ENCODE measurements around the gene SNX21.
A peak's percentile ranks its signal among the peaks of the same experiment; 100 is the strongest.
"Not testable (repeated sequence)": the region's sequence is repeated elsewhere in the genome, so short reads cannot be mapped to it uniquely, and the experiment has no call there.

SNX21 gene, protein sequence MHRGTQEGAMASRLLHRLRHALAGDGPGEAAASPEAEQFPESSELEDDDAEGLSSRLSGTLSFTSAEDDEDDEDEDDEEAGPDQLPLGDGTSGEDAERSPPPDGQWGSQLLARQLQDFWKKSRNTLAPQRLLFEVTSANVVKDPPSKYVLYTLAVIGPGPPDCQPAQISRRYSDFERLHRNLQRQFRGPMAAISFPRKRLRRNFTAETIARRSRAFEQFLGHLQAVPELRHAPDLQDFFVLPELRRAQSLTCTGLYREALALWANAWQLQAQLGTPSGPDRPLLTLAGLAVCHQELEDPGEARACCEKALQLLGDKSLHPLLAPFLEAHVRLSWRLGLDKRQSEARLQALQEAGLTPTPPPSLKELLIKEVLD

DNA sequence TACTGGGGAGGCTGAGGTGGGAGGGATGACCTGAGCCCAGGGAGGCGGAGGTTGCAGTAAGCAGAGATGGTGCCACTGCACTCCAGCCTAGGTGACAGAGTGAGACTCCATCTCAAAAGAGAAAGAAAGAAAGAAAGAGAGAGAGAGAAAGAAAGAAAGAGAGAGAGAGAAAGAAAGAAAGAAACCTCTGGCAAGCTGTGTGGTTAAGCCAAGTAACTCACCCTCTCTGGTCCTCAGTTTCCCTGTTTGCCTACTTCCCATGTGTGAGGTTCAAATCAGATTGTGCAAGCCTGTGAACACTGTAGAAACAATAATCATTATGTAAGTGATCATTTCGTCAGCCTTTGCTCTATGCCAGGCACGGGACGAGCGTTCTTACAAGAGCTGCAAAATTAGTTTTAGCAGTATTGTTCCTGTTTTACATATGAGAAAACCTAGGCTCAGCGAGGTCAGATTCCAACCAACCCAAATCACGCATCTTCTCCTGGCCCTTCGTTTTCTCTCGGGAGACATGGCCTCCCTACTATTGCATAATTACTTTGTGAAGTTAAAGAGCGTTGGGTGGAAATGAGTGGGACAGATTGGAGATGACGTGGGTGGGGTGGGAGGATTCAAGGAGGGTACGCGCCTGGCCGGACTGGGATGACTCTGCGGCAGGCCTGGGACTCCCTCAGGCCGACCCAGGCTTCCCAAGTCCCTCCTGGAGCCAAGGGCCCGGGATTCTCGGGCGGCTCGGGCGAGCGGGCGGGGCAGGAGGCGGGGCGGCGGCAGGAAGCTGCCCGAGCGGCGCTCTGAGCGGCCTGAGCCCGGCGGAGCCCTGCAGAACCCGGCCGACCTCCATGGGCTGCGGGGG lies at the start of gene SNX21:
Gene SNX21, plus strand, starts transcription at position 770 of the 853 bp plus-strand sequence. CDS start 121 bp downstream, outside the sequence.
- DNase-seq: peak; percentile 67

DNA sequence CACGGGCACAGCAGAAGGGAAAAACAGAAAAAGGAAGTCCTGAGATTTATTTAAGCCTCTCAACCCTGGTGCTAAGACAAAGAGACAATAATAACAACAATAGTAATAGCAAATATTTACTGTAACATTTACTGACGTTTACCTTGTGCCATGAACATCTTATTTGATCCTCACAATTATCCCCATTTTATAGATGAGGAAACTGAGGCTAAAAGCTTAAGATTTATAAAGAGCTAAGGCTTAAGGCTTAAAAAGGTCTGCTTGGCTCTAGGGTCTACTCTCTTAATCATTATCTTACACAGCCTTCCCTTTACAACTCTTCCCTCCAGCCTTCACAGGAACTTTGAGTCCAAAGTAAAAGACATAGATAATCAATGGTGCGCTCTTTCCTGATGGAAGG lies 45.2 kb upstream of the SNX21 start:
- DNase-seq: no peak

DNA sequence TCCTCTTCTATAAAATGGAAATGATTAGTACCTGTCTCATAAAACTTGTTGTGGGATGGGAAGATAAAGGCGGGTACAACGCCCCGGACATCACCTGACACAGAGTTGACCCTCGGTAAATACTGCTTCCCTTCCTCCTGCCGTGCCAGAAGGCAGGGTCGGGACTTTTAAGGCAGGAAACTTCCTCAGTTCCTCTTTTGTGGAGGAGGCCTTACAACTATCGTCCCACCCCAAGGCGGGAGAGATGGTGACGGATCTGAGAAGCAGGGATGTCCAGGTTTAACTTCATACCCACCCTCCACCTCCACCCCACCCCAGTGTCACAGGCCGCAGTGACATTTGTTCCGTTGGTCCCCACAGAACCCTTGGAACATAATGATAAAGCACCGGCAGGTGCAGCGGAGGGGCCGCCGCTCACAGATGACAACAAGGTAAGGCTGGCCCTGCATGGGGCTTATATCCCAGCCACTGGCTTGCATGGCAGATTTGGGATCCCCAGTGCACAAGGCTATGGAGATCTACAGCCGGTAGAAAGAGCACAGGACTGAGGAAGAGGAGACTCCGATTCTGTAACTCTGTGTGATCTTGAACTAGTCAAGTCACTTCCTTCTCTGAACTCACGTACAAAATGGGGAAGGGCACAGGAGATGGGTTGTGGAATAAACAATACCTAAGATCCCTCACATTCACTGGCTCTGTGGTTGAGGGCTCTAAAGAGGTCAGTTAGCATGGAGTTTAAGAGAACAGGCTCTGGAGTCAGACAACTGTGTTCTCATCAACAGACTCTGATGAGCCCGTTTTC lies 41.1 kb upstream of the SNX21 start:
- DNase-seq: no peak

DNA sequence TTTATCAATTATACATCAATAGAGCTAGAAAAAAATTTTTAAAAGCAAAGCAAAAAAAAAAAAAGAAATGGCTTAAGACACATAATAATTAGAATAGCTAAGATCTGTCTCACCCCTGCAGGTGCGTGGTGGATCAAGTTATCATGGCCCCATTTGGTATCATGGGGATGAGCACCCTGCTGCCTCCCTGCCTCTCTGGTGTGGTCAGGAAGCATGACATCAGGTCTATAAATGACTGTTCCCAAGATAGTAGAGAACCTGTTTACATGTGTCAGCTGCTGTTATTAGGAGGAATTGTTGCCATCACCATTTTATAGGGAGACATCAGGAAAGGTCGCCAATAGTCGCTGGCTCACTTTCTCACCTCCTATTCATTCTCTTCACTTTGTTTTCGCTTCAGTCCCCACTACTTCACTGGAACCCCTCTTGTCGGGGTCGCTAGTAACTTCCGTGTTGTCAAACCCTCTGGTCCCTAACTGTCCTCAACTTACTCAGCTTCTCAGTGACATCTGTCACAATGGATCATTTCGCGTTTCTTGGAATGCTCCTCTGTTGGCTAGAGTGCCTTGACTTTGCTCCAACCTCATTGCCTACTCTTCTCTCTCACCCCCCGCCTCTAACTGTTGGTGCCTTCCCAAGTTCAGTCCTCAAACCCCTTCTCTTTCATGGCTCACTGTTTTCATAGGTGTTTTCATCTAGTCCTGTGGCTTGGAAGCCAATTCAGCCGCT lies 37.1 kb upstream of the SNX21 start:
- no peak for DNase-seq

DNA sequence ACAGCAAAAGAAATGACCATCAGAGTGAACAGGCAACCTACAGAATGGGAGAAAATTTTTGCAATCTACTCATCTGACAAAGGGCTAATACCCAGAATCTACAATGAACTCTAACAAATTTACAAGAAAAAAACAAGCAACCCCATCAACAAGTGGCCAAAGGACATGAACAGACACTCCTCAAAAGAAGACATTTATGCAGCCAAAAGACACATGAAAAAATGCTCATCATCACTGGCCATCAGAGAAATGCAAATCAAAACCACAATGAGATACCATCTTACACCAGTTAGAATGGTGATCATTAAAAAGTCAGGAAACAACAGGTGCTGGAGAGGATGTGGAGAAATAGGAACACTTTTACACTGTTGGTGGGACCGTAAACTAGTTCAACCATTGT lies 36.1 kb upstream of the SNX21 start:
- not testable (repeated sequence) for DNase-seq

DNA sequence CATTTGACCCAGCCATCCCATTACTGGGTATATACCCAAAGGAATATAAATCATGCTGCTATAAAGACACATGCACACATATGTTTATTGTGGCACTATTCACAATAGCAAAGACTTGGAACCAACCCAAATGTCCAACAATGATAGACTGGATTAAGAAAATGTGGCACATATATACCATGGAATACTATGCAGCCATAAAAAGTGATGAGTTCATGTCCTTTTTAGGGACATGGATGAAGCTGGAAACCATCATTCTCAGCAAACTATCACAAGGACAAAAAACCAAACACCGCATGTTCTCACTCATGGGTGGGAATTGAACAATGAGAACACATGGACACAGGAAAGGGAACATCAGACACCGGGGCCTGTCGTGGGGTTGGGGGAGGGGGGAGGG lies 35.6 kb upstream of the SNX21 start:
- not testable (repeated sequence) for DNase-seq

DNA sequence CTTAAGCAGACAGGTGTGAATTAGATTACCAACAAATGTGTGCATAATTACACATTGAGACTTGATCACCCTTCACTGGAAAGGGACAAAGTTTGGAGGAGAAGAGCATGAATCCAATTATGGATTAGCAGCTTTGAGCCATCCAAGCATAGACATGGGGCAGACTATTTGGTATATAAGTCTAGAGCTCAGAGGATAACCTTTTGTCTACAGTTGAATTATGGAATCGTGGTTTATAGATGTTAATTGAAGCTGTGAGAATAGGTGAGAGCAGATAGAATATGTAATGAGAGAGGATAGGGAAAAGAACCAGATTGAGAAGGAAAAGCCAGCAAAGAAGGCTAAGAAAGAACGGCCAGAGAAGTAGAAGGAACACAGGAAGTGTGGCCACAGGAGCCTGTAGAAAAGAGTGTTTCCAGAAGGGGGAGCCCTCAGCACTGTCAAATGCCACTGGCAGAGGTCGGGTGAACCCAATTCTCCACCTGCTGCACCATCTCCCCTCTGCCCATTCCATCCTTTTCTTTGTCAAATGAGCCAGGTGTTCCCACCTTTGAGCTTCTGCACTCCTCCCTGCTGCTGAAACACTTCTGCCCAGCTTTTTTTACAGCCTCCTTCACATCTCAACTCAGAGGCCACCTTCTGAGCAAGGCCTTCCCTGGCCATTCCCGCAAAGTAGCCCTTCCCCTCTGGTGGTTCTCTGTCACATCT lies 34.5 kb upstream of the SNX21 start:
- DNase-seq: peak; percentile 42

DNA sequence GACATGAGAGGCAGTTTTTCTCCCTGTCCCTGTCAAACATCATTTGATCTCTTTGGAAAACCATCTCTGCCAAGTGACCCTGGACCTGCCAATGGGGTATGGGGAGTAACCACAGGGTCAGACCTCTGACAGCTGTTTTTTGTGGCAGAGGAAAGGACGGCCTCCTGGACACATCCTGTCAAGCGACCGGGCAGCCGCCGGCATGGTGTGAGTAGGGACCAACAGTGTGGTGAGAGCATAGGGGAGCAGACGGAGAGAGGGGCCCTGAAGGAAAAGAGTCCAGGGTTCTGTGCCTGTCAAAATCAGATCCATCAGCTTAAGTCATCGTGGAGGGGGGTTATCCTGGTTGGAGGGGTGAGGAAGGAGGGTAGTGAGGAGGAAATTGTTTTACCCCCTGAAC lies 31.7 kb upstream of the SNX21 start:
- DNase-seq: no peak

DNA sequence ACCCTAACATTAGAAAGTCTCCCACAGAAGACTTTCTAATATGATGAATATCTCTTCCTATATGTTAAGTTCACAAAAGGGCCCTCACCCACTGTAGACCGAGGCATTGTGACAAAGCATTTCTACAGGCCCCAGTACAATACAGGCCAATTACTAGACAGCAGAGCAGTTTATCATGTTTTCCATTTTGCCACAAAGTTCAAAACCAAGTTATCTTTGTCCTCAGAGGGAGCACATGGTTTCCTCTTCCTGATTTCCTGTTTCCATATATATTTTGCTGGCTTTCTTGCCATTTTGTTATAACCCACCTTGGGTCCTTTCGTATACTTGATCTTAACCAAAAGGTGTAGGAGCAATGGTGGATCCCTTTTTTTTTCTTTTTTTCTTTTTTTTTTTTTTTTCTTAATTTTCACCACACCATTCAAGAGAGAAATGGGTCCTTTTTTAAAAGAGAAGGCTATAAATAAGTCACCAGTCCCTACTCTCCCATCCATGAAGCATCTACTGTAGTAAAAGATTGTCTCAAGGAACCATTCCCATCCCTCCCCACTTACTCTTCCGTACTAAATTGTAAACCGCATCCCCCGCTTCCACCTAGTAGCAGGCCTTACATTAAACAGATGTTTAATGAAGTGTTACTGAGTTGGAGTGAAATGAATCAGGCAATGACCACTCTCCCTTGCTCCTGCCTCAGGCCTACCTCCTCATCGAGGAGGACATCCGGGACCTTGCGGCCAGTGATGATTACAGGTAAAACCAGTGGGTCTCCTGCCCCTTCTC lies 23.2 kb upstream of the SNX21 start:
- no peak for DNase-seq

DNA sequence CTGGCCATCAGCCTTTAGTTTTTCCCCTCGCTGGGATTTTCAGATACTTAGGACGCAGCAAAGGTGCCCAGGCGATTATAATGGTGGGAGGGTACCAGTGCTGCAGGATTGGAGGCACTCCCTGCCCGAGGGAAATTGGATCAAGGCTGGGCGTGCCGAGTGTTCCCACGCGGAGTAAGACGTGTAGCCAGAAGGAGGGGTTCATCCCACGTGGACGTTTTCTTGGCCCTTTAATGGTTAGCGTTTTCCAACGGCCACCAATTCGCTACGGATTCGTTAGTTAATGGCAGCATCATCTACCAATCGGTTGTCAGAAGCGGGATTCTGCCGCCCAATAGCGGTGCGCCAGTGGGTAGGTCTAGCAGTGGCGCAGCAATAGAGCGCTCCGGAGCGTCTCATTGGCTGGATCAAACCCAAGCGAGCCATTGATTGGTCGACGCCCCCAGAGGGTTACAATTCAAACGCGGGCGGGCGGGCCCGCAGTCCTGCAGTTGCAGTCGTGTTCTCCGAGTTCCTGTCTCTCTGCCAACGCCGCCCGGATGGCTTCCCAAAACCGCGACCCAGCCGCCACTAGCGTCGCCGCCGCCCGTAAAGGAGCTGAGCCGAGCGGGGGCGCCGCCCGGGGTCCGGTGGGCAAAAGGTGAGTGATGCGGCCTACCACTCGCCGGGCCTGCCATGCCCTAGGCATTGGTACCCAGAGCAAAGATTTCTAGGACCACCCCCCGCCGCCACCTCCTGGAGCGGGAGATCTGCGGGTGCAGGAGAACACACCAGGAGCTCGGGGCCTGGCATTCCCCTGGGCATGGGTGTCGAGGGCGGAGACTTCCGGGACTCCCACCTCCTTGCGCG lies 21.2 kb upstream of the SNX21 start, which contains the start of gene UBE2C:
Gene UBE2C, plus strand, starts transcription at position 488 of the 849 bp plus-strand sequence. Its CDS starts 52 bp downstream, at position 540.
- peak; percentile 100 for DNase-seq

DNA sequence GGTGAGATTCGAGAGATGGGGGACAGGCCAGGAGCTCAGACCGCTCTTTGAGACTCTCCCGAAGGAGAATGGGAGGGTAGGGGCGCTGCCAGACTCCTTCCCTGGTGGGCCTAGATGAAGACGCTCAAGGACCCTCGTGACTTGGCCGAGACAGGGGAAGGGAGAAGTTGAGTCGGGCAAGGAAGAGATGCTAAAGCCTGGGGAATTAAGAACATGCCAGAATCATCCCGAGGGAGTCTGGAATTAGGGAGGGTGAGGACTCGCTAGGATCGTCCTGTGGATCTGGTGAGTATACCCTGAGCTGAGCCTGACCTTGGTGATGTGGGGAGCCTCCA lies 20.6 kb upstream of the SNX21 start:
- no peak for DNase-seq

DNA sequence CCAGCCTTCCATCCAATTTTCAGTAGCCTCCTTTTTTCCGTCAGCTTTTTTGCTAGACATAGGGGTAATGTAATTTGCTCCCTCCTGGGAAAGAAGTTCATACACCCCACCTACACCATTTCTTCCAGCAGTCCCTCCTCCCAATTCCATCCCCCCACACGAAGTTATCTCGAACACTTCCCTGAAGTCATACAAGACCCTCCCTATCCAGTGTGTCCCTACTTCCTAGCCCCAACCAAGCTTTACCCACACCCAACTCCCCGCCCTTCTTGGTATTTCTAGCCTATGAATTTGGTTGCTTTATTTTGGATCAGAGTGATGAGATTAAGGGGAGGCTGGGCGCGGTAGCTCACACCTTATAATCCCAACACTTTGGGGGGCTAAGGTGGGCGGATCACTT lies 20.1 kb upstream of the SNX21 start:
- DNase-seq: no peak

DNA sequence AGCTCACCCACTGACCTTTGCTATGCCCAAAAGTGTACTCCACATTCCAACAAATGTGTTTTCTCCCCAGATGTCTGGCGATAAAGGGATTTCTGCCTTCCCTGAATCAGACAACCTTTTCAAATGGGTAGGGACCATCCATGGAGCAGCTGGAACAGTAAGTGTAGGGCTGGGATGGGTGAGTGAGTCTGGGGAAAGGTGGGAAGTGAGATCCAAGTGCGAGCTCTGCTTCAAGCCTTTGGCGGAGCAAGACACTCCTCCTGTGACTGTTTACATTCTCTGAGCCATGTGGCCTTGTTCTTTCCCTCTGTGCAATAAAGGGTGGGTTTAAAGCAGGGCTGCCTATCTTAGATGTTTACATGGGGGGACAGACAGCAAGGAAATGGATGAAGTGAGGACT lies 19.3 kb upstream of the SNX21 start:
- DNase-seq: no peak

DNA sequence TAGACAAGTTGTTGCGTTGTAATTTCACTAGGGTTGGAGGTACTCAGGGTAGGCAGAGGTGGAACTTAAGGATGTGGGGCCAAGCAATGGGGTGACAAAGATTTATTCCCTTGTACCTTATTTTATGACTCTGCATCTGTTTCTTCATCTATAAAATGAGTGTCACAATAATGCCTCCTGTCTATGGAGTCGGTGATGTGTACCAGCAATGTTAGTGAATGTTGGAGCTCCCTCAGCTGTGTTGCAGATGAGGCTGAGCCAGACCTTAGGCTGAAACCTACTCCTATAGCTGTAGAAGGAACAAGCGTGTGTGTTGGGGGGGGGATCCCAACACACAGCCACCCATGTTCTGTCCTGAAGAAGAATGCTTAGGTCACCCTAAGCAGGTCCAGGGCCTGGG lies 16.6 kb upstream of the SNX21 start:
- DNase-seq: no peak

DNA sequence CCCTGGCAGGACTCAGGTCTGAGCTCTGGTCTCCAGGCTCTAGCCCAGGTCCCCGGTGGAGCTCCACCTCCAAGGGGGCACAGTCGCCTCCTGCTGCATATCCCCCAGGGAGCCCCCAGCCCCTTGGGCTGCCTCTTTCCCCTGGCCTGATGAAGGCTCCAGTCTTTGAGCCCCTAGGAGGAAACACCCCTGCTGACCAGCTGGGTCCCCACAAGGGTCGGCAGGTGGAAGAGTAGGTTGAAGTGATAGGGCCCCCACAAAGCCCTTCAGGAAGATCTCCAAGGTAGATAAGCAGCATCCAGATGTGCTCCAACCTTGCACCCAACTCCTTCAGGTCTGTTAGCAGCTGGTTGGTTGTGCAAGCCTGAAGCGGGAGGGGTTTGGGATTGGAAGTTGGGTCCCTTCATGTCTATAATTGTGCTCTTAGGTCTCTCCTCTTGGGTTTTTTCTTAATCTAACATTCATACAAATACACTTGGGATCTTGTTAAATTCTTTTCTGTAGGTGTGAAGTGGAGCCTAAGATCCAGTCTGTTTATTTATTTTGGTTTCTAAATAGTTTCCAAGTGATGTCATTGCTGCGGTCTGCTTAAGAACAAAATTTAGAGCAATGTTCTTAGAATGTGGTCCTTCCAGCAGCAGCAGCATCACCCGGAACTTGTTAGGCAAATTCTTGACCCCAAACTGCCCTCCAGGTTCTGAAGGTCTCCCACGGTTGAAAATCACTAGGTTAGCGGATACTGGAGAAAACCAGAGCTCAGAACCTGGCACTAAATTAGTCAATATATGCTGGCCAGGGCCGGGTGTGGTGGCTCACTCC lies 16.0 kb upstream of the SNX21 start:
- DNase-seq: no peak

DNA sequence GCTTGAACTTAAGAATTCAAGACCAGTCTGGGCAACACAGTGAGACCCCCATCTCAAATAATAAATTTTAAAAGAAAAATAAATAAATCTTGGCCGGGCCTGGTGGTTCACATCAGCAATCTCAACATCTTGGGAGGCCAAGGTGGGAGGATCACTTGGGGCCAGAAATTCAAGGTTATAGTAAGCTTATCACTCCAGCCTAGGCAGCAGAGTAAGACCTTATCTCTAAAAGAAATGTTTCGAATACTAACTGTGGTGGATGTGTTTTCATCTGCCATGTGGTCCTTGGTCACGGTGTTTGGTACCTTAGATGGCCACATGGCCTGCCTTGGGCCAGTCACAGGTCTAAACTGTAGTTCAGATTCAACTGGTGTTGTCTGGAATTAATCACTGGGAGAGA lies 15.4 kb upstream of the SNX21 start:
- no peak for DNase-seq

DNA sequence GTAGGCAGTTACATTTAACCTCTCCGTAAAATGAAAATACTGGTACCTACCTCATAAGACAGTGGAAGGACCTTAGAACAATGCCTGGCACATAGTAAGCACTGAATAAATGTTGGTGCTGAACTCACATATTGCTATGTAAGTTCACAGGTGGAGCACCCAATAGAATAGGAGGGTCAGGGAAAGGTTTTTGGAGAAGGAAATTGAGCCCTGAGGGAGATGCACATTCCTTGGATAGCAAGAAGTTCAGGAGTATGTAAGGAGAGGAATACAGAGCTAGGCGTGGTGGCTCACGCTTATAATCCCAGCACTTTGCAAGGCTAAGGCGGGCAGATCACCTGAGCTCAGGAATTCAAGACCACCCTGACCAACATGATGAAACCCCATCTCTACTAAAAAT lies 14.1 kb upstream of the SNX21 start:
- DNase-seq: no peak

DNA sequence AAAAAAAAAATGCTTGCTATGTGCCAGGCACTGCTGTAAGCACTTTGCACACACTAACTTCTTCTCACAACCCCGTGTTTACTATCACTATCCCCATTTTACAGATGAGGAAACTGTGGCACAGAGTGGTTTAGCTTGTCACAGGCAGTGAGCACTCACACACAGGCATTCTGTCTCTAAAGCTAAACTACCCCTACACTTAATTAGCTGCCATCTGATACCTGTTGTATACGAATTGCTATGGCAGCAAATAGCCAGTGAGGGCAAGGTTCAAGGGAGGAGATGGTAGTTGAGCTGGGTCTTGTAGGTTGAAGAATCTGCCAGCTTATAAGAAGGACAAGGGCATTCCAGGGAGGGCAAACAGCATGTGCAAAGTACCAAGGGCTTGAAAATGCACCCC lies 11.7 kb upstream of the SNX21 start:
- no peak for DNase-seq

DNA sequence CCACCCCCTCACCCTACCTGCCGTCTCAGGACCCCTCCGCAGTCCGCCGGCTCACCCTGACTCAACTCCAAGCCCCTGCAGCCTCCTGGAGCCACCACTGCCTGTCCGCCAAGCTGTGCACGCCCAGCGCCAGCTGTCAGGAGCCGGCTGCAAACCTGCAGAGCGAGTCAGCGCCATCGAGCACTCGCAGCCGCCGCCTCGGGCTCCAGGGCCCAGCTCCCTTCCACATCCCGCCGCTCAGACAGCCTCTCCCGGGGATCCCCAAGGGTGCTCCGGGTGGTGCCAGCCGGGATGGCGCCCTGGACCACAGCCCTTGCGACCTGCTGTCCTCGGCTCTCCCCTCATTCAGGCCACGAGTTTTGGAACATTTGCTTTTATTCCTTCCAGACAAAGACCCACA lies 10.7 kb upstream of the SNX21 start:
- peak; percentile 86 for DNase-seq
